DND-41 (cell line): ENCODE results near the gene NCF4.
A peak's percentile ranks its signal among the peaks of the same experiment; 100 is the strongest.

Source experiments
- ATAC-seq: fragments of 200-7000 bp; cut with Tn5 transposase; 3 replicates; pipeline ENCODE4 v1.9.1; 2021; ENCODE audit warnings: low read depth; ENCODE audit not compliant: insufficient read depth
- DNase-seq: peaks from one replicate; pipeline ENCODE4 v3.0.0-alpha.2; 2020
- H2AFZ ChIP-seq: 2 replicates; pipeline ENCODE4 v1.6.0; 2012; ENCODE audit warnings: low read depth, low read length
- H3K27ac ChIP-seq: 2 replicates; pipeline ENCODE4 v1.5.1; 2012; ENCODE audit warnings: low read length, inconsistent platforms
- H3K27me3 ChIP-seq: fragments of 200-600 bp; sonication (generic); 2 replicates; pipeline ENCODE4 v1.6.0; 2012; ENCODE audit warnings: low read length, mild to moderate bottlenecking, inconsistent platforms; ENCODE audit not compliant: insufficient read depth, poor library complexity
- H3K36me3 ChIP-seq: 2 replicates; pipeline ENCODE4 v1.5.1; 2012; ENCODE audit warnings: low read length, inconsistent platforms; ENCODE audit not compliant: insufficient read depth
- H3K4me1 ChIP-seq: 2 replicates; pipeline ENCODE4 v1.5.1; 2012; ENCODE audit warnings: mild to moderate bottlenecking, low read length; ENCODE audit not compliant: insufficient read depth
- H3K4me2 ChIP-seq: 2 replicates; pipeline ENCODE4 v1.6.0; 2012; ENCODE audit warnings: mild to moderate bottlenecking, moderate library complexity, low read length, inconsistent platforms; ENCODE audit not compliant: insufficient read depth
- H3K4me3 ChIP-seq, 2 experiments: fragments of 200-600 bp in 1 of 2; shearing (Covaris generic) in 1 of 2; 2 replicates each; pipeline ENCODE4 v1.5.1; 2012 to 2016; ENCODE audit warnings: inconsistent platforms in 2 of 2, low read length in 2 of 2, mild to moderate bottlenecking in 2 of 2, low read depth in 1 of 2, moderate library complexity in 1 of 2
- H3K79me2 ChIP-seq: 2 replicates; pipeline ENCODE4 v1.6.0; 2012; ENCODE audit warnings: low read length, inconsistent platforms; ENCODE audit not compliant: insufficient read depth
- H3K9ac ChIP-seq: 2 replicates; pipeline ENCODE4 v1.6.0; 2012; ENCODE audit warnings: low read depth, mild to moderate bottlenecking, inconsistent platforms, low read length, moderate library complexity
- H3K9me3 ChIP-seq: 2 replicates; pipeline ENCODE4 v1.5.1; 2012; ENCODE audit warnings: low read length, moderate library complexity, mild to moderate bottlenecking, inconsistent platforms; ENCODE audit not compliant: insufficient read depth, severe bottlenecking
- H4K20me1 ChIP-seq: 2 replicates; pipeline ENCODE4 v1.6.0; 2012; ENCODE audit warnings: low read length; ENCODE audit not compliant: insufficient read depth
- CTCF ChIP-seq: IDR thresholded peaks from 2 replicates; pipeline ENCODE4 v1.5.1; 2012; ENCODE audit warnings: borderline replicate concordance, low read length, moderate library complexity, mild to moderate bottlenecking; ENCODE audit not compliant: poor library complexity, severe bottlenecking; ENCODE audit errors: extremely low read depth
- EZH2 ChIP-seq: IDR thresholded peaks from 3 replicates; pipeline ENCODE4 v1.6.1; 2012; ENCODE audit warnings: borderline replicate concordance, low read depth, mild to moderate bottlenecking, moderate library complexity, low read length, inconsistent platforms; ENCODE audit not compliant: severe bottlenecking

The NCF4 gene

GRCh38 chr22:36872084-36872483 lies 11.3 kb downstream of the NCF4 start:
- no peaks in the 10 kb centered on the region for H3K27me3 ChIP-seq
- ATAC-seq (no peak), DNase-seq (no peak)
- H3K36me3 ChIP-seq = no peaks in the 10 kb centered on the region
- H2AFZ ChIP-seq = no peak overlapping the region
- H3K9me3 ChIP-seq = no peaks in the 10 kb centered on the region
- no peak overlapping the region for H3K4me3 ChIP-seq
- no peak overlapping the region for H3K9ac ChIP-seq
- no peak overlapping the region for H3K27ac ChIP-seq
- no peaks in the 10 kb centered on the region for H3K79me2 ChIP-seq
- no peak overlapping the region for H3K4me2 ChIP-seq
- TF ChIP-seq CTCF (no peak), EZH2 (no peak)
- H3K4me1 ChIP-seq = no peaks in the 10 kb centered on the region
- no peaks in the 10 kb centered on the region for H4K20me1 ChIP-seq

GRCh38 chr22:36872866-36873498 lies 12.2 kb downstream of the NCF4 start:
- no peak overlapping the region for H3K27ac ChIP-seq

GRCh38 chr22:36873614-36874308 lies 13.0 kb downstream of the NCF4 start:
- Histone ChIP-seq H2AFZ (no peak overlapping the region), H3K27me3 (no peaks in the 10 kb centered on the region)
- DNase-seq = no peak

More at GRCh38 chr22:36872866-36873498, 12.2 kb downstream of the NCF4 start:
- H3K79me2 ChIP-seq = no peaks in the 10 kb centered on the region
- H2AFZ ChIP-seq = no peak overlapping the region
- no peak overlapping the region for H3K4me2 ChIP-seq
- no peaks in the 10 kb centered on the region for H4K20me1 ChIP-seq
- no peak for DNase-seq
- no peak overlapping the region for H3K4me3 ChIP-seq
- H3K9me3 ChIP-seq = no peaks in the 10 kb centered on the region
- ATAC-seq = no peak
- TF ChIP-seq EZH2 (no peak), CTCF (no peak)
- H3K36me3 ChIP-seq = no peaks in the 10 kb centered on the region
- H3K9ac ChIP-seq = no peak overlapping the region
- no peaks in the 10 kb centered on the region for H3K4me1 ChIP-seq
- no peaks in the 10 kb centered on the region for H3K27me3 ChIP-seq

More at GRCh38 chr22:36873614-36874308, 13.0 kb downstream of the NCF4 start:
- H3K4me1 ChIP-seq = no peaks in the 10 kb centered on the region
- no peak overlapping the region for H3K4me2 ChIP-seq
- peak; percentile 62; the same call in 2 of the 3 replicates for ATAC-seq
- H3K4me3 ChIP-seq = no peak overlapping the region
- H3K36me3 ChIP-seq = no peaks in the 10 kb centered on the region
- H3K9ac ChIP-seq = no peak overlapping the region
- H4K20me1 ChIP-seq = no peaks in the 10 kb centered on the region
- TF ChIP-seq EZH2 = no peak
- peak; percentile 46 for TF ChIP-seq CTCF
- no peaks in the 10 kb centered on the region for H3K9me3 ChIP-seq
- H3K27ac ChIP-seq = no peak overlapping the region
- H3K79me2 ChIP-seq = no peaks in the 10 kb centered on the region
